PC-9 (cell line): Measurements from ENCODE around the gene GATAD2A.

Source experiments
- CTCF ChIP-seq: fragments of 200-600 bp; sonication (generic); conservative IDR thresholded peaks from 2 replicates; pipeline ENCODE4 v1.6.1; 2017; ENCODE audit warnings: mixed run types, antibody characterized with exemption, mild to moderate bottlenecking, moderate library complexity
- EZH2 ChIP-seq: fragments of 200-600 bp; sonication (generic); IDR thresholded peaks from 2 replicates; pipeline ENCODE4 v1.8.0; 2017; ENCODE audit warnings: antibody characterized with exemption, low read depth

DNA sequence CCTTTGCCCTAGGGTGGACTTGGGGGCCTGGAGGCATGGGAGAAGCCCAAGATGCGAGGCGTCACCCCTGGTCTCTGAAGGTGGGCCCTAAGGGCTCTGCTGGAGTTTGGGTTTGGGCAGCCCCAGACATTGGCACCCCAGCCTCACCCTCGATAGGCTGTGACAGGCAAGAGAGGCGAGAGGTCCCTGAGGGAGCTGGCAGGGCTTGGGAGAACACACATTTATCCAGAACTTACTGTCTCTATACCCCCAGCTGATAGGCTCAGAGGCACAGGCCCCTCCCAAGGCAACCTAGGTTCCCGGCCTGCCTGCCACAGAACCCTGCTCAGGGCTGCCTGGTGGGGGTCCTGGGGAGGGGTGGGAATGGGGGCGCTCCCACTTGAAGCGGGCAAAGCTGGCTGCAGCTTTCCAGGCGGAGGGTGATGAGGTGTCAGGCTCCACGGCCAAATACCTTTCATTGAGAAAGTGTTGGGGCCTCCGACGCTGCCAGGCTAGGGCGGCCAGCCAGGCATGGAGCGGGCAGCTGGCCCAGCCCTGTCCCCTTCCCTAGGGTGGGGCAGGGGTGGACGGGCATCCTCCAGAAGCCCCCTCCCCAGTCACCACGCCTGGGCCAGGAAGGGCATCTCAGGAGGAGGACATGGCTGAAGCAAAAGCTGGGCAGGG, 142.3 kb downstream of the GATAD2A start:
- TF ChIP-seq EZH2 (no peak), CTCF (no peak)
